ENCODE results near the gene PRKCA. TPM values are rescaled to one million over a fixed set of nuclear protein-coding genes. Genes with fewer than 3 reads are reported as not detected.

The PRKCA gene
- total RNA-seq, 1 donor from 2014 or later, result 6.7 TPM

GRCh38 chr17:66755101-66755943 is 452.9 kb downstream of the PRKCA start:
- DNase-seq (ENCODE audit: low read depth), result peak; percentile 12
- TF ChIP-seq, protein P1, sequence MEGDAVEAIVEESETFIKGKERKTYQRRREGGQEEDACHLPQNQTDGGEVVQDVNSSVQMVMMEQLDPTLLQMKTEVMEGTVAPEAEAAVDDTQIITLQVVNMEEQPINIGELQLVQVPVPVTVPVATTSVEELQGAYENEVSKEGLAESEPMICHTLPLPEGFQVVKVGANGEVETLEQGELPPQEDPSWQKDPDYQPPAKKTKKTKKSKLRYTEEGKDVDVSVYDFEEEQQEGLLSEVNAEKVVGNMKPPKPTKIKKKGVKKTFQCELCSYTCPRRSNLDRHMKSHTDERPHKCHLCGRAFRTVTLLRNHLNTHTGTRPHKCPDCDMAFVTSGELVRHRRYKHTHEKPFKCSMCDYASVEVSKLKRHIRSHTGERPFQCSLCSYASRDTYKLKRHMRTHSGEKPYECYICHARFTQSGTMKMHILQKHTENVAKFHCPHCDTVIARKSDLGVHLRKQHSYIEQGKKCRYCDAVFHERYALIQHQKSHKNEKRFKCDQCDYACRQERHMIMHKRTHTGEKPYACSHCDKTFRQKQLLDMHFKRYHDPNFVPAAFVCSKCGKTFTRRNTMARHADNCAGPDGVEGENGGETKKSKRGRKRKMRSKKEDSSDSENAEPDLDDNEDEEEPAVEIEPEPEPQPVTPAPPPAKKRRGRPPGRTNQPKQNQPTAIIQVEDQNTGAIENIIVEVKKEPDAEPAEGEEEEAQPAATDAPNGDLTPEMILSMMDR (conservative IDR thresholded peaks at IDR 0.05; ENCODE audit: low read depth, low read length), result no peak
- H3K4me3 ChIP-seq (ENCODE audit: low read depth, low read length), result no peak overlapping the region

GRCh38 chr17:66755944-66756290 is 453.5 kb downstream of the PRKCA start:
- TF ChIP-seq, protein P1 (conservative IDR thresholded peaks at IDR 0.05; ENCODE audit: low read depth, low read length), result no peak
- H3K4me3 ChIP-seq (ENCODE audit: low read depth, low read length), result no peak overlapping the region
- DNase-seq (ENCODE audit: low read depth), result no peak

- no peak overlapping the region for H3K4me3 ChIP-seq (ENCODE audit: low read depth, low read length)
- no peak for DNase-seq (ENCODE audit: low read depth)
- TF ChIP-seq, protein P1 (conservative IDR thresholded peaks at IDR 0.05; ENCODE audit: low read depth, low read length), result no peak
Measured at GRCh38 chr17:66760324-66760723, 457.9 kb downstream of the PRKCA start.

- H3K4me3 ChIP-seq (ENCODE audit: low read depth, low read length), result no peak overlapping the region
- no peak for DNase-seq (ENCODE audit: low read depth)
- TF ChIP-seq, protein P1 (conservative IDR thresholded peaks at IDR 0.05; ENCODE audit: low read depth, low read length), result no peak
Measured at GRCh38 chr17:66762276-66762675, 459.9 kb downstream of the PRKCA start.

DNA sequence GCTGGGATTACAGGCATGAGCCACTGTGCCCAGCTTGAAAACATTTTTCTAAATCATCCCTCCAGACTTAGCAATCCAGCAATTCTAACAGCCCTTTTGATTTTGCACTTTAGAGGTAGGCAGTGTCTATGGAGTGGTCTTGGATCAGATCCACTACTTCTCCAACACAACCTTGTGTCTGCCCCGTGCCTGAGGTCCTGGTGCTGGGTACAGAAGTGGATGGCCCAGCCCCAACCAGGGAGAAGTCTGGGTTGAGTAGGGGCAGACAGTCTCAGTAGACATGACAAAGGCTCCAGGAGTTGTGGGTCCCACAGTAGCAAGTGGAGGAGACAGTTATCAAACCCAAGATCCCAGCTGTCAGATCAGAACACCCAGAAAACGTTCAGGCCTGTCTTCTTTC is 460.6 kb downstream of the PRKCA start:
- H3K4me3 ChIP-seq (ENCODE audit: low read depth, low read length), result no peak overlapping the region
- TF ChIP-seq, protein P1 (conservative IDR thresholded peaks at IDR 0.05; ENCODE audit: low read depth, low read length), result no peak
- no peak for DNase-seq (ENCODE audit: low read depth)

GRCh38 chr17:66764506-66764905 is 462.1 kb downstream of the PRKCA start:
- no peak overlapping the region for H3K4me3 ChIP-seq (ENCODE audit: low read depth, low read length)
- no peak for DNase-seq (ENCODE audit: low read depth)
- TF ChIP-seq, protein P1 (conservative IDR thresholded peaks at IDR 0.05; ENCODE audit: low read depth, low read length), result no peak
